ENCODE data around the gene THPO.
"Not testable (repeated sequence)": the region's sequence is repeated elsewhere in the genome, so short reads cannot be mapped to it uniquely, and the experiment has no call there.

Gene THPO

DNA sequence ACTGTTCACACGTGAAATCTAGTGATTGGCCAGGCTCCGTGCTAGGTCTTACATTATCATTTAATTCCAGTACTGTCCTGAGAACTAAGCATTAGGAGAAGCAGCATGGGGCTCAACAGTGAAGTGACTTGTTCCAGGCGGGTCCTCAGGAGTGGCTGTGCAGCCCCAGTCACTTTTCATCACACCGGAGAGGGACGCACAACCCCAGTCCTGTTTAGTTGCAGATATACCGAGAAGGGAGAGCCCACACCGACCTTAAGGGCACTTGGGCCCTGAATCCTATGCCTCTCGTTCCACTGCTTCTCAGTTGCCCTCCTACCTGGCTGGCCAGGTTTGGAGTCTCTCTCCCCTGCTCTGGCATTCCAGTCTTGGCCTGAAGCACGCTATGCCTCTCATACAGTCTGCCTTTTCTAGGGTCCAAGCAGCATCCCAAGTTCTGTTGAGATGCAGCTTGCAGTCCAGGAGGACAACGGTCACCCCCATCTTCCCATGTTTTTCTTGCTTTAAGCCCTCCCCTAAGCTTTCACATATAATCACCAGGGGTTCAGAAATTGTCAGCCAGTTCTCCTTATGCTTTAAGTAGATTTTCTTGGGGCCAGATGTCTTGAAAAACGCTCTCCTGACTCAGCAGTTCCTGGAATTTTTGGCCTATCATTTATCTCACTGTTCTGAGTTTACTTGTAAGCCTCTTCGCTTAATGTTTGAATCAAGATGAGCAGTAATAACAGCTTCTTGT lies 30.5 kb downstream of the THPO start:
- no peak for DNase-seq

DNA sequence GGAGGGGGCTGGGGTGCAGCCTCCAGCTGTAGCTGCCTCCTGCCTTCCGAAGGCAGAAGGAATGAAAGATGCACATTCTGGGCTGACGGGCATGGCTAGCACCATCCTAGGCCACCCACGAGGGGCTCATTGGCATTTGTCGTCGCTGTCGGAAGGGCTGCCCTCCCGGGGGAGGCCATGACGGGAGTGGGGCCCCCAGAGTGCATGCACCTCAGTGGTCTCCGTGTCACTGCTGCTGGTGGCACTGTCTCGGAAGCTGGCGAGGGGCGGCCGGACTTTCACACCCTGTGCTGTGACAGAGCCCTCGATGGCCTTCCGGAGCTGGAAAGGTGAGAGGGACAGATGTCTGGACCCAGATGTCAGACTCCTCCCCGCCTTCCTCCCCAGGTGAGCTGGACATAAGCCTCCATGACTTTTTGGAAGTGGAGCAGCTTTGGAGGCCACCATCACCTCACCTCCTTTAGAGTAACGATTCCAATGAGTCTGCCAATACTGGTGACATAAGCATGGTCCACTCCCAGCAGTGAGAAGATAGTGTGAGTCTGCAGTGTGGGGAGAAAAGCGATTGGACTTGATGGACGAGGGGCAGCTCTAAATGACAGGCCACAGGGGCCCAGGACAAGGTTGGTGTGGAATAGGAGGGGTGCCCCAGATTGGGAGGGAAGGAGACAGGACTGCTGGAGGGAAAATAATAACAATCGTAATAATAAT lies 31.4 kb downstream of the THPO start:
- DNase-seq: no peak

DNA sequence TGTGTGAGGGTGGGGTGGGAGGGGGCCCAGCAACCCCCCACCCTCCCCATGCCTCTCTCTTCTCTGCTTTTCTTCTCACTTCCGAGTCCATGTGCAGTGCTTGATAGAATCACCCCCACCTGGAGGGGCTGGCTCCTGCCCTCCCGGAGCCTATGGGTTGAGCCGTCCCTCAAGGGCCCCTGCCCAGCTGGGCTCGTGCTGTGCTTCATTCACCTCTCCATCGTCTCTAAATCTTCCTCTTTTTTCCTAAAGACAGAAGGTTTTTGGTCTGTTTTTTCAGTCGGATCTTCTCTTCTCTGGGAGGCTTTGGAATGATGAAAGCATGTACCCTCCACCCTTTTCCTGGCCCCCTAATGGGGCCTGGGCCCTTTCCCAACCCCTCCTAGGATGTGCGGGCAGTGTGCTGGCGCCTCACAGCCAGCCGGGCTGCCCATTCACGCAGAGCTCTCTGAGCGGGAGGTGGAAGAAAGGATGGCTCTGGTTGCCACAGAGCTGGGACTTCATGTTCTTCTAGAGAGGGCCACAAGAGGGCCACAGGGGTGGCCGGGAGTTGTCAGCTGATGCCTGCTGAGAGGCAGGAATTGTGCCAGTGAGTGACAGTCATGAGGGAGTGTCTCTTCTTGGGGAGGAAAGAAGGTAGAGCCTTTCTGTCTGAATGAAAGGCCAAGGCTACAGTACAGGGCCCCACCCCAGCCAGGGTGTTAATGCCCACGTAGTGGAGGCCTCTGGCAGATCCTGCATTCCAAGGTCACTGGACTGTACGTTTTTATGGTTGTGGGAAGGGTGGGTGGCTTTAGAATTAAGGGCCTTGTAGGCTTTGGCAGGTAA lies 32.5 kb downstream of the THPO start:
- DNase-seq: peak; percentile 32

- DNase-seq: no peak
Measured at GRCh38 chr3:184344579-184345316, 33.3 kb downstream of the THPO start.

DNA sequence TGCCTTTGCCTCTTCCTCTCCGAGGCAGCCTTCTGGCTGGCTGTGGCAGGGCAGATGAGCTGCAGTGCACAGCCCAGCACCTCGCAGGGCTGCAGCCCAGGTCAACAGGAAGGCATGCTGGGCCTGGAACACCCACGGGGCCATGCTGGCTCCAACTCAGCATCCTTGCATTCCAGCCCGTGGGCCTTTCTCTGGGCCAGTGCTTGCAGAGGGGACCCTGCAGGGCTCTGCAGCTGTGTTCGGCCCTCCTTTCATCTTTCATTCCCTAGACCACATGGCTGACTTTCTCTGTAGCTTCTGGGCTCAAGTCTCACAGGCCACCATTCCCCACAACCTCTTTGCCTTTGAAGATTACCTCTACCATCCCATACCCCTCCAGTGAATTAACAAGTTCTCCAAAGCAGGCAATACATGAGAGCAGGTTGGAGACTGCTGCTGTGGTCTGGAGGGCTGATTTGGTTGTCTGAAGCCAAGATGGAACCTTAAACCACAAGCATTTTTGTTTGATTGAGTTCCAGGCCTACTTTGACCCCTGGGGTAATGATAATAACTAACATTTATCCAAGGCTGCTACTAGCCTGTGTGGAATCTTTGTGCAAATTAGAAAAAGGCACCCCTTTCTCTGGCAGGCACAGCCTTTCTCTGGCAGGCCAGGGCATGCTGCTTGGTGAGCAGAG lies 34.7 kb downstream of the THPO start:
- no peak for DNase-seq

- peak; percentile 89 for DNase-seq
Measured at GRCh38 chr3:184341925-184342324, 36.1 kb downstream of the THPO start.

GRCh38 chr3:184339451-184340135 lies 38.4 kb downstream of the THPO start:
- DNase-seq: not testable (repeated sequence)

GRCh38 chr3:184339001-184339400 lies 39.0 kb downstream of the THPO start:
- no peak for DNase-seq

- DNase-seq: peak; percentile 88
Measured at GRCh38 chr3:184338511-184338945, 39.5 kb downstream of the THPO start.

DNA sequence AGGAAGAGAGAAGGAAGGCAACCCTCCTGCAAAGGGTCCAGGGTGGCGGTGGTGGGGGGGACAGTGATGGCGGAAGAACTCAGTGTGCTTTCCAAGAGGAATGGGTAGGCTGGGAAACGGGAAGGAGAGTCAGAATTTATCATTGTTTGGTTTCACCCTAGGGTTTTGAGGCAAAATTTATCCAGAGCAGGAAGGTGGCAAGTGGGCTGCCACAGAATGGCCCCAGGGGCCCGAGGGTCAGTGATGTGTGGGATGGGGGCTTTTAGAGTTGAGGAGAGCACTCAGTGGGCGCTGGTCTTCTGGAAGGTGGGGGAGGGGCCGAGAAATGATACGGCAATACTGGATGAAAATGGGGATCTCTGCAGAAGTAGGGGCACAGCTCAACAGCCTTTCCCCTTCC lies 40.0 kb downstream of the THPO start:
- no peak for DNase-seq

DNA sequence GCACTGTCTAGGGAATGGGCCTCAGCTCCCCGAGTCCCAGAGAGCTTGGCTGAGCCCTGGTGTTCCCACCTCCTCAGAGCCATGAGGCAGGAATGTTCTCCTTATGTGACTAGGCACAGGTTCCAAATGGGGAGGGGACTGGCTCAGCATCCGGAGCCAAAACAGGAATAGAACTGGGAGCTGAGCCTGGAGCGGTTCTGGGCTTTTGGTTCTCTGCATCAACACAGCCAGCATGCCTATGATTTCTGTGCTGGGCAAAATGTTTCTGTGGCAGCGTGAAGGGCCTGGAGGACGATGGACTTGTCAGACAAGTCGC lies 40.6 kb downstream of the THPO start, which contains the start of gene FAM131A:
Gene FAM131A, plus strand, starts transcription at position 202 of the 316 bp plus-strand sequence. Its CDS starts 31 bp downstream, at position 233.
- DNase-seq: no peak

GRCh38 chr3:184336547-184337398 lies 41.2 kb downstream of the THPO start:
- peak; percentile 30 for DNase-seq

DNA sequence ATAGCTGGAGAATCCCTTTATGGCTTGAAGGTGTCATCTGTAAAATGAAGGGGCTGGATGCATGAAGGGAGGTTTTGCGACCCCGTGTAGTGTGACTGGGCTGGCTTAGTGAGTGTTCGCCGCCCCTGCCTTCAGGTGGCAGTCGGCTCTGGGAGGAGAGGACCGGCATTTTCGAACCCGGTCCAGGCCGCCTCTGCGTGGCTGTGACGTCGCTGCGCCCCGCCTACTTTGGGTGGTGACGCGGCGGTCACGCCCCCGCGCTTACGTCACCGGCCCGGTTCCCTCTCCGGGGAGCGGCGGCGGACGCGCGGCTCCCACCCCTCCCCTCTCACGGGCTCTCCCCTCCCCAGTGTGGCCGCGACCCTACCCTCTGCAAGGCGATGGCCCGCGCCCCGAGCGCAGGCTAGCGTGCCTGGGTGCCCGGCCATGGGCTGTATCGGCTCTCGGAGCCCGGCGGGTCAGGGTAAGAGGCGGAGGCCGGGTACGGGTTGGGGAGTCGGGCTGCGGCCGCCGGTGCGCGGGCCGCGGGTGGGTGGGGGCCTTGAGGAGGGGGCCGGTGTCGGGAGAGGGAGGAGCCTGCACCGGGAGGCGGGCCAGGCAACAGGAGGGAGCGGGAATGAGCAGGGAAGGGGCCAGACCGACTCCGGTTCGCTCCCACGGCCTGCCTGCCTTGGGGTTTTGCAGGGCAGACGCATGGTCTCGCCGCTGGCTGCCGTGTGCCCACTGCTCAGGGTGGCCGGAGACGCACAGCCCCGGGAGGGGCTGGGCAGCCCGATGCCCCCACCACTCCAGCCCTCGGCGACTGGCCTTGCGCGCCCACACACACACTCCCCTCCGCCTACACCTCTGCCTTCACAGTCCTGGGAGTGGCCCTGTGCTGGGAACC lies 42.1 kb downstream of the THPO start:
- peak; percentile 91 for DNase-seq

DNA sequence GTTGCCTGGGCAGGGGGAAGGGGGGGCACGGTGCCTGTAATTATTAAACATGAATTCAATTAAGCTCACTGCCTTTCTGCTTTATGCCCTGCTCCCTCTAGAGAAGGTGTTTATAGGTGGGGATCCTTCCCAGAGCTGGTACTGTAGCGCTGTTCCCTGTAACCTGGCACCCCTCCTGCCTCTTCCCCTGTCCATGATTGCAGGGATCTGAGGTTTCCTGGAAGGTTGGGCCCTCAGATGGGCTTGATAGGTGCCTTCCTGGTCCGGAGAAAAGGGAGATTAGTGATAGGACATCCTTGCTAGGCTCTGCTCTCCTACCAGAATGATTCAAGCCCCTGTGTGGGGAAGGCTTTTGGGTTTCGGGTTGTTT lies 42.7 kb downstream of the THPO start:
- no peak for DNase-seq

GRCh38 chr3:184334470-184335158 lies 43.4 kb downstream of the THPO start:
- DNase-seq: no peak

GRCh38 chr3:184333700-184334099 lies 44.3 kb downstream of the THPO start:
- no peak for DNase-seq

DNA sequence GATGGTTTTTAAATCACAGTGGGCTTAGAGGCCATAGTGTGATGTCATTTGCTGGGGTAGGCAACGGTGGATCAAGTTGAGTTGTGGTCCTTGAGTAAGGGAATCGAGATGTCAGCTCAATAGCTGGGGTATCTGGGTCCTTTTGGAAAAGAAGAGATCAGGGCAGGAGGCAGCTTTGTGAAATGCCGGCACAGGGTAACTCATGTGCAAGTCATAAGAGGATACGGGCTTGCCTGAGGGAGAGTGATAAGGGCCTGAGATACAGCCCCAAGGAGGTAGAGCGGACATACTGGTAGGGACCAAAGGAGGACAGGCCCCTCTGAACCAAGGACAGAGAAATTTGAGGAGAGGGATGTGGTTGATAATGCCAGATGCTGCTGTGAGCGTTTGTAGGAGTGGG lies 44.8 kb downstream of the THPO start:
- DNase-seq: no peak

DNA sequence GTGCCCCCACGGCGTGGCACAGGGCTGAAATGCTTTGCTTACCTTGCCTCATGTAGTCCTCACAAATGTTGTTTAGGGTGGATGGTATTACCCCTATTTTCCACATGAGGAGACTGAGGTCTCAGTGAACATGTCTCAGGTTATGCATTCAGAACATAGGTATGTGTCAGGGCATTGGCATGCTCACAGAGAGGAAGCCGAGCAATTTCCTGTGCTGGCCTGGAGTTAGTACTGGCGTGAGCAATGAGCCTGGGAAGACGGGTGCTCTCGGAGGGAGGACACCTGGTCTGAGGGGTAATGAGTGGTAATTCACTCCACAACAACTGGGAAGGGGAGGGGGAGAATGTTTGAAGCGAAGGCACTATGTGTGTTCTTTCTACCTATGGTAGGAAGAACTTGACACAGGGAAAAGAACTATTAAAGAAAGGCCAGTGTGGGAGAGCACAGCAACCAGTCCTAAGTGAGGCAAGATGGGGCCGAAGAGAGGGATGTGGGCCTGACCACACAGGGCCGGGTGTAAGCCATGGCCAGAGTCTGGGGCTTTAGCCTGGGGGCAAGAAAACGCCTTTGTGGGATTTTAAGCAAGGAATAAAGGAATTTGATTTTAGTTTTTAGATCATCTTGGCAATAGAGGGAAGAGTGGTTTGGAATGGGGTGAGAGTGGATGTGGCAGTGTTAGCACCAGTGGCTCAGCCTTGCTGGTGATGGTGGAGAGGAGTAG lies 45.5 kb downstream of the THPO start:
- no peak for DNase-seq
